ENCODE data around the gene CACNA1S. TPM values are rescaled to one million over a fixed set of nuclear protein-coding genes. Genes with fewer than 3 reads are reported as not detected.

Gene CACNA1S
- total RNA-seq, 1 donor from 2014 or later: not detected

DNA sequence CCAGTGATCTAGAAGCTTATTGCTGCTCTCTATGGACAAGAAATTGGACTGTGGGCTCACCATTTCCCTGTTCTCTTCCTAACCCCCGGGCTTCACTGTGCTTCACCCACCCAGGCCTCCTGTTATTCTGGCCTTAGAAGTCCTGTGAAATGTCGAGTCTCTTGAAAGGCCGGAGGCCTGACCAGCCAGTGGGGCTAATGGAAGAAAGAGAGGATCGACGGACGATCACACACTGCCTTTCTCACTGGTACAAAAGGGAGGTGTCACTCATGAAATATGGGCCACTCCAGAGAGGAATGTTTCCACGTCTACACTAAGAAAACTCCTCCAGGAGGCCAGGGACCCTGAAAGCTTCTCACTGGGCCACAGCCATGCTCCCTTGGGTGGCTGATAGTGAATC is 36.1 kb downstream of the CACNA1S start:
- FAIRE-seq (no peak), DNase-seq (ENCODE audit: low read depth) (no peak)
- no peak for TF ChIP-seq EZH2 (IDR thresholded peaks at IDR 0.05; ENCODE audit: insufficient read depth, low read length)
- TF ChIP-seq, protein P1, sequence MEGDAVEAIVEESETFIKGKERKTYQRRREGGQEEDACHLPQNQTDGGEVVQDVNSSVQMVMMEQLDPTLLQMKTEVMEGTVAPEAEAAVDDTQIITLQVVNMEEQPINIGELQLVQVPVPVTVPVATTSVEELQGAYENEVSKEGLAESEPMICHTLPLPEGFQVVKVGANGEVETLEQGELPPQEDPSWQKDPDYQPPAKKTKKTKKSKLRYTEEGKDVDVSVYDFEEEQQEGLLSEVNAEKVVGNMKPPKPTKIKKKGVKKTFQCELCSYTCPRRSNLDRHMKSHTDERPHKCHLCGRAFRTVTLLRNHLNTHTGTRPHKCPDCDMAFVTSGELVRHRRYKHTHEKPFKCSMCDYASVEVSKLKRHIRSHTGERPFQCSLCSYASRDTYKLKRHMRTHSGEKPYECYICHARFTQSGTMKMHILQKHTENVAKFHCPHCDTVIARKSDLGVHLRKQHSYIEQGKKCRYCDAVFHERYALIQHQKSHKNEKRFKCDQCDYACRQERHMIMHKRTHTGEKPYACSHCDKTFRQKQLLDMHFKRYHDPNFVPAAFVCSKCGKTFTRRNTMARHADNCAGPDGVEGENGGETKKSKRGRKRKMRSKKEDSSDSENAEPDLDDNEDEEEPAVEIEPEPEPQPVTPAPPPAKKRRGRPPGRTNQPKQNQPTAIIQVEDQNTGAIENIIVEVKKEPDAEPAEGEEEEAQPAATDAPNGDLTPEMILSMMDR (IDR thresholded peaks at IDR 0.05; ENCODE audit: insufficient read depth, low read depth, low read length): no peak
- Histone ChIP-seq H3K4me2 (ENCODE audit: low read length) (no peak overlapping the region), H3K4me1 (ENCODE audit: insufficient read depth, low read length) (no peaks in the 10 kb centered on the region), H3K9ac (ENCODE audit: low read length) (no peak overlapping the region), H3K79me2 (ENCODE audit: insufficient read depth, low read length) (no peaks in the 10 kb centered on the region), H3K4me3 (ENCODE audit: insufficient read depth, low read depth, low read length) (no peak overlapping the region), H3K27me3 (ENCODE audit: insufficient read depth, low read length) (peaks cover under 1% of the 10 kb centered on the region), H2AFZ (ENCODE audit: low read depth, low read length) (no peak overlapping the region), H3K27ac (ENCODE audit: low read depth, low read length) (no peak overlapping the region), H3K9me3 (ENCODE audit: insufficient read depth, low read depth, low read length) (no peaks in the 10 kb centered on the region), H4K20me1 (ENCODE audit: insufficient read depth, low read length) (no peaks in the 10 kb centered on the region), H3K36me3 (ENCODE audit: insufficient read depth, low read length) (no peaks in the 10 kb centered on the region)
- Mint-ChIP-seq H3K36me3 (ENCODE audit: low read depth, unreplicated experiment) (no peaks in the 10 kb centered on the region), H3K4me3 (ENCODE audit: unreplicated experiment) (no peak overlapping the region), H3K27me3 (ENCODE audit: low read depth, unreplicated experiment) (peaks cover 58% of the 10 kb centered on the region), H3K9me3 (ENCODE audit: unreplicated experiment) (peaks cover 5% of the 10 kb centered on the region), H3K4me1 (ENCODE audit: low read depth, unreplicated experiment) (peaks cover 4% of the 10 kb centered on the region), H3K27ac (ENCODE audit: unreplicated experiment) (no peak overlapping the region)

DNA sequence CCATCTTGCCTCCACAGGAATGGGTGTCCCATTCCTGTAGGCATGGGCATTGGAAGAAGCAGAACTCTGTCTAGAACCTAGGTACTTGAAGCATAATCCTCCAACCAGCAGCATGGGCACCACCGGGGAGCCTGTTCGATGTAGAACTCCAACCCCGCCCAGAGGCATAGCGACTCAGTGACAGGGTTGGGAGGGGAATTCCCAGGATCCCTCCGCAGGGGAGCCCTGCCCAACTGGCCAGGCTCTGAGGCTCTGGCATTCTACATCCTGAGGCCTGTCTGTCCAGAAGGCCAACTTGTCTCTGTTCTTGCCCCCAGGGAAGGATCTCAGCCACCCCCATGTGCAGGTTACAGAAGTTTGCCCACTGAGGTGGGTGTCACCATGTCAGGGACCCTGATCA is 38.2 kb downstream of the CACNA1S start:
- no peak for TF ChIP-seq EZH2 (IDR thresholded peaks at IDR 0.05; ENCODE audit: insufficient read depth, low read length)
- TF ChIP-seq, protein P1 (IDR thresholded peaks at IDR 0.05; ENCODE audit: insufficient read depth, low read depth, low read length): no peak
- DNase-seq (ENCODE audit: low read depth) (no peak), FAIRE-seq (no peak)
- peaks cover 4% of the 10 kb centered on the region for H3K4me1 Mint-ChIP-seq (ENCODE audit: low read depth, unreplicated experiment)
- H3K9ac ChIP-seq (ENCODE audit: low read length): no peak overlapping the region
- H3K36me3 ChIP-seq (ENCODE audit: insufficient read depth, low read length): no peaks in the 10 kb centered on the region
- no peak overlapping the region for H3K27ac ChIP-seq (ENCODE audit: low read depth, low read length)
- H3K36me3 Mint-ChIP-seq (ENCODE audit: low read depth, unreplicated experiment): no peaks in the 10 kb centered on the region
- no peak overlapping the region for H3K4me2 ChIP-seq (ENCODE audit: low read length)
- H3K27ac Mint-ChIP-seq (ENCODE audit: unreplicated experiment): no peak overlapping the region
- no peak overlapping the region for H3K4me3 Mint-ChIP-seq (ENCODE audit: unreplicated experiment)
- no peak overlapping the region for H2AFZ ChIP-seq (ENCODE audit: low read depth, low read length)
- no peaks in the 10 kb centered on the region for H3K79me2 ChIP-seq (ENCODE audit: insufficient read depth, low read length)
- no peaks in the 10 kb centered on the region for H3K9me3 ChIP-seq (ENCODE audit: insufficient read depth, low read depth, low read length)
- no peaks in the 10 kb centered on the region for H3K4me1 ChIP-seq (ENCODE audit: insufficient read depth, low read length)
- H4K20me1 ChIP-seq (ENCODE audit: insufficient read depth, low read length): no peaks in the 10 kb centered on the region
- H3K9me3 Mint-ChIP-seq (ENCODE audit: unreplicated experiment): peaks cover 5% of the 10 kb centered on the region
- H3K4me3 ChIP-seq (ENCODE audit: insufficient read depth, low read depth, low read length): no peak overlapping the region
- H3K27me3 ChIP-seq (ENCODE audit: insufficient read depth, low read length): peaks cover 13% of the 10 kb centered on the region
- peaks cover 56% of the 10 kb centered on the region for H3K27me3 Mint-ChIP-seq (ENCODE audit: low read depth, unreplicated experiment)

DNA sequence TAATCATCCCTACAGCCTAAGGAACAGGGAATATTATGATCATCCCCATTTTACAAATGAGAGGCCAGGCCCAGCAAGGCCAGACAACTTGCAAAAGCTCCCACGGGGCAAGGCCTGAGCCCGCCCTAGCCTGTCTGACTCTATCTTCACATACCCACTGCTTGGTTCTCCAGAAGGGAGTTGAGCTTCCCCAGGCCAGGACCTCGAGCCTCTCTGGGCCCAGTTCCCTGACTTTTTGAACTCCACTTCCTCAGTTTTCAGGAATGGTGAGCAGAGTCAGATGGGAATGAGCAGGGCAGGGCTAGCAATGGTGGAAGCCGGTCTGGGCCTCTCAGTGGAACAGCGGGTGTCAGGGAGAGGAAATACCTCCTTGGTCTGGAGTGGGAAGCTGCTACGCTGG is 39.3 kb downstream of the CACNA1S start:
- Histone ChIP-seq H4K20me1 (ENCODE audit: insufficient read depth, low read length) (no peaks in the 10 kb centered on the region), H3K4me2 (ENCODE audit: low read length) (no peak overlapping the region), H3K4me1 (ENCODE audit: insufficient read depth, low read length) (no peaks in the 10 kb centered on the region), H3K9ac (ENCODE audit: low read length) (no peak overlapping the region), H3K27me3 (ENCODE audit: insufficient read depth, low read length) (peaks cover 13% of the 10 kb centered on the region), H3K36me3 (ENCODE audit: insufficient read depth, low read length) (no peaks in the 10 kb centered on the region), H3K27ac (ENCODE audit: low read depth, low read length) (no peak overlapping the region), H3K79me2 (ENCODE audit: insufficient read depth, low read length) (no peaks in the 10 kb centered on the region), H3K4me3 (ENCODE audit: insufficient read depth, low read depth, low read length) (no peak overlapping the region), H3K9me3 (ENCODE audit: insufficient read depth, low read depth, low read length) (no peaks in the 10 kb centered on the region), H2AFZ (ENCODE audit: low read depth, low read length) (no peak overlapping the region)
- Mint-ChIP-seq H3K36me3 (ENCODE audit: low read depth, unreplicated experiment) (no peaks in the 10 kb centered on the region), H3K27me3 (ENCODE audit: low read depth, unreplicated experiment) (peaks cover 51% of the 10 kb centered on the region), H3K9me3 (ENCODE audit: unreplicated experiment) (peaks cover 5% of the 10 kb centered on the region), H3K27ac (ENCODE audit: unreplicated experiment) (no peak overlapping the region), H3K4me1 (ENCODE audit: low read depth, unreplicated experiment) (peaks cover 4% of the 10 kb centered on the region), H3K4me3 (ENCODE audit: unreplicated experiment) (no peak overlapping the region)
- DNase-seq (ENCODE audit: low read depth) (no peak), FAIRE-seq (no peak)
- TF ChIP-seq, protein P1 (IDR thresholded peaks at IDR 0.05; ENCODE audit: insufficient read depth, low read depth, low read length): no peak
- no peak for TF ChIP-seq EZH2 (IDR thresholded peaks at IDR 0.05; ENCODE audit: insufficient read depth, low read length)

Data from astrocyte (in vitro differentiated cells and primary cell).